BLaER1 (cell line): ENCODE results near the gene PRSS12.
"Not testable (repeated sequence)": the region's sequence is repeated elsewhere in the genome, so short reads cannot be mapped to it uniquely, and the experiment has no call there.

ENCODE experiments used
- H3K27ac ChIP-seq: shearing (Covaris generic); formaldehyde crosslinking; 2 replicates; pipeline ENCODE4 v1.8.1; 2022
- H3K27me3 ChIP-seq: shearing (Covaris generic); formaldehyde crosslinking; 2 replicates; pipeline ENCODE4 v1.8.1; 2022
- H3K36me3 ChIP-seq: shearing (Covaris generic); formaldehyde crosslinking; 2 replicates; pipeline ENCODE4 v1.8.1; 2022
- H3K4me1 ChIP-seq: shearing (Covaris generic); formaldehyde crosslinking; 2 replicates; pipeline ENCODE4 v1.8.1; 2022
- H3K4me2 ChIP-seq: shearing (Covaris generic); formaldehyde crosslinking; 2 replicates; pipeline ENCODE4 v1.8.1; 2022
- H3K4me3 ChIP-seq: shearing (Covaris generic); formaldehyde crosslinking; 2 replicates; pipeline ENCODE4 v1.8.1; 2022
- H3K9ac ChIP-seq: shearing (Covaris generic); formaldehyde crosslinking; 2 replicates; pipeline ENCODE4 v1.8.1; 2022
- H3K9me3 ChIP-seq: shearing (Covaris generic); formaldehyde crosslinking; 2 replicates; pipeline ENCODE4 v1.8.1; 2022
- H4K20me1 ChIP-seq: shearing (Covaris generic); formaldehyde crosslinking; 2 replicates; pipeline ENCODE4 v1.8.1; 2022
- Cebpa-rat ChIP-seq: shearing (Covaris generic); IDR thresholded peaks from 2 replicates; pipeline ENCODE4 v1.8.1; 2022

Gene PRSS12, protein sequence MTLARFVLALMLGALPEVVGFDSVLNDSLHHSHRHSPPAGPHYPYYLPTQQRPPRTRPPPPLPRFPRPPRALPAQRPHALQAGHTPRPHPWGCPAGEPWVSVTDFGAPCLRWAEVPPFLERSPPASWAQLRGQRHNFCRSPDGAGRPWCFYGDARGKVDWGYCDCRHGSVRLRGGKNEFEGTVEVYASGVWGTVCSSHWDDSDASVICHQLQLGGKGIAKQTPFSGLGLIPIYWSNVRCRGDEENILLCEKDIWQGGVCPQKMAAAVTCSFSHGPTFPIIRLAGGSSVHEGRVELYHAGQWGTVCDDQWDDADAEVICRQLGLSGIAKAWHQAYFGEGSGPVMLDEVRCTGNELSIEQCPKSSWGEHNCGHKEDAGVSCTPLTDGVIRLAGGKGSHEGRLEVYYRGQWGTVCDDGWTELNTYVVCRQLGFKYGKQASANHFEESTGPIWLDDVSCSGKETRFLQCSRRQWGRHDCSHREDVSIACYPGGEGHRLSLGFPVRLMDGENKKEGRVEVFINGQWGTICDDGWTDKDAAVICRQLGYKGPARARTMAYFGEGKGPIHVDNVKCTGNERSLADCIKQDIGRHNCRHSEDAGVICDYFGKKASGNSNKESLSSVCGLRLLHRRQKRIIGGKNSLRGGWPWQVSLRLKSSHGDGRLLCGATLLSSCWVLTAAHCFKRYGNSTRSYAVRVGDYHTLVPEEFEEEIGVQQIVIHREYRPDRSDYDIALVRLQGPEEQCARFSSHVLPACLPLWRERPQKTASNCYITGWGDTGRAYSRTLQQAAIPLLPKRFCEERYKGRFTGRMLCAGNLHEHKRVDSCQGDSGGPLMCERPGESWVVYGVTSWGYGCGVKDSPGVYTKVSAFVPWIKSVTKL

DNA sequence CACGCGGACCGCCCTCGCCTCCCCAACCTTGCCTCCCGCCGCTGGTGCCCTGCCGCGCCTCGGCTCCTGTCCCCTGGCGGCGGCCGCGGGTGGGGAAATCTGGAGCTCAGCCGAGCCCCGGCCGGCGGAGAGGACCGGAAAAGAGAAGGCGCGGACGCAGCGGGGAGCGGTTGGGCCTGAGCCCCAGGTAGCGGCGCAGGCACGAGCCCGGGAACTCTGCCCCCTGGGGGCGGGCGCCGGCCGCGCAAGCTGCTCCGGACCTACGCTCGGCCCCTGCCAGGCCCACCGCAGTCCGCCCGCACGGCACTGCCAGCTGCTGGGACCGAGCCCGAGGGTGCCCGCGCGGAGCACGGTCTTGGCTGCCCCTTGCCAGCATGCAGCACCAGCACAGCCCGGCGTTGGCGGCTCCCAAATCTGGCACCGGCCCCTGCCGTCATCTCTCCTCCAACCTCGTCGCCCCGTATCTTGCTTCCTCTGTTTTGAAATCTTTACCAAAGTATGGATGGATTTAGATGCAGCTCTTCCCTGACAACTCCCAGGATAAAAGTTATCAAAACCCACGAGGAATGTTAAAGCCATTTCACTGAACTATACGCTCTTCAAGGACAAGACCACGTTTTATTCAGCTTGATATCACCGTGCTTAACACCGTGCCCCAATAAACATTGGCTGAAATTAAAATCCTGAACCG, at the start of gene PRSS12:
PRSS12 (minus strand) TSS at position 161 of the 691 bp plus-strand sequence. CDS start 283 bp downstream, outside the sequence.
- H3K9me3 ChIP-seq: peaks cover 18% of the 10 kb centered on the region
- H3K27ac ChIP-seq: no peak within 1 kb of the TSS
- no peaks in the 10 kb centered on the region for H3K36me3 ChIP-seq
- no peak within 1 kb of the TSS for H3K4me2 ChIP-seq
- no peak for TF ChIP-seq Cebpa-rat
- no peak within 1 kb of the TSS for H3K9ac ChIP-seq
- H4K20me1 ChIP-seq: no peaks in the 10 kb centered on the region
- H3K4me3 ChIP-seq: no peak within 1 kb of the TSS
- no peaks in the 10 kb centered on the region for H3K4me1 ChIP-seq
- H3K27me3 ChIP-seq: no peaks in the 10 kb centered on the region

DNA sequence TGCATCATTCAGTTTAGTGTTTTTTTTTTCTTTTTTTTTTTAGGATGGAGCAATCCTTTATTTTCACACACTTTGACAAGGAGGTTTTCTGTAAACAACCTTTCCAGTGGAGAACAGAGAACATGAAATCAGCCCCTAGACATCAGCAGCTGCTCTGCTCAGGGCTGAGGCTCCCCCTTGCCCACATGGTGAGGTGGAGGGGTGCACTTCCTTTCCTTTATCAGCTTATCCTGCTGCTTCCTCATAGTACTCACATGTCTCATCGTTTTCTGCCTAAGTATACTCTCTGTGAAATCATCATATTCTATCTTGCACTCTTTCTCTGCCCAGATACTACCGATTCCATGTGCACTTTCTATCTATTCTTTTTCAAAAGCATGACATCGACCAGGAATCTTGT, 47.6 kb upstream of the PRSS12 start:
- H3K27ac ChIP-seq: no peak overlapping the region

DNA sequence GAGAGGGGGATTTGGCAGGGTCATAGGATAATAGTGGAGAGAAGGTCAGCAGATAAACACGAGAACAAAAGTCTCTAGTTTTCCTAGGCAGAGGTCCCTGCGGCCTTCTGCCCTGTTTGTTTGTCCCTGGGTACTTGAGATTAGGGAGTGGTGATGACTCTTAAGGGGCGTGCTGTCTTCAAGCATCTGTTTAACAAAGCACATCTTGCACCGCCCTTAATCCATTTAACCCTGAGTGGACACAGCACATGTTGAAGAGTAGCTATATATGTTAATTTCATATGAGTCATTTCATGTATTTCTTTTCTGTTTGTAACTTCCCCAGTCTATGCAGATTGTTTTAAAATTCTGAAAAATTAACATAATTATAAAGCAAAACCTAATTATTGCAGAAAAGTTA, 47.1 kb upstream of the PRSS12 start:
- H3K4me2 ChIP-seq, H3K27ac ChIP-seq, H3K36me3 ChIP-seq, H3K9ac ChIP-seq, H4K20me1 ChIP-seq, H3K4me1 ChIP-seq, H3K4me3 ChIP-seq, H3K27me3 ChIP-seq, H3K9me3 ChIP-seq: not testable (repeated sequence)

More for the DNA sequence above, 47.6 kb upstream of the PRSS12 start:
- Histone ChIP-seq H3K36me3 (no peaks in the 10 kb centered on the region), H3K4me1 (peaks cover 9% of the 10 kb centered on the region), H4K20me1 (no peaks in the 10 kb centered on the region), H3K27me3 (no peaks in the 10 kb centered on the region), H3K4me3 (no peak overlapping the region), H3K9me3 (peaks cover 8% of the 10 kb centered on the region; the same call in 1 of the 2 replicates), H3K9ac (no peak overlapping the region), H3K4me2 (no peak overlapping the region)
- no peak for TF ChIP-seq Cebpa-rat

DNA sequence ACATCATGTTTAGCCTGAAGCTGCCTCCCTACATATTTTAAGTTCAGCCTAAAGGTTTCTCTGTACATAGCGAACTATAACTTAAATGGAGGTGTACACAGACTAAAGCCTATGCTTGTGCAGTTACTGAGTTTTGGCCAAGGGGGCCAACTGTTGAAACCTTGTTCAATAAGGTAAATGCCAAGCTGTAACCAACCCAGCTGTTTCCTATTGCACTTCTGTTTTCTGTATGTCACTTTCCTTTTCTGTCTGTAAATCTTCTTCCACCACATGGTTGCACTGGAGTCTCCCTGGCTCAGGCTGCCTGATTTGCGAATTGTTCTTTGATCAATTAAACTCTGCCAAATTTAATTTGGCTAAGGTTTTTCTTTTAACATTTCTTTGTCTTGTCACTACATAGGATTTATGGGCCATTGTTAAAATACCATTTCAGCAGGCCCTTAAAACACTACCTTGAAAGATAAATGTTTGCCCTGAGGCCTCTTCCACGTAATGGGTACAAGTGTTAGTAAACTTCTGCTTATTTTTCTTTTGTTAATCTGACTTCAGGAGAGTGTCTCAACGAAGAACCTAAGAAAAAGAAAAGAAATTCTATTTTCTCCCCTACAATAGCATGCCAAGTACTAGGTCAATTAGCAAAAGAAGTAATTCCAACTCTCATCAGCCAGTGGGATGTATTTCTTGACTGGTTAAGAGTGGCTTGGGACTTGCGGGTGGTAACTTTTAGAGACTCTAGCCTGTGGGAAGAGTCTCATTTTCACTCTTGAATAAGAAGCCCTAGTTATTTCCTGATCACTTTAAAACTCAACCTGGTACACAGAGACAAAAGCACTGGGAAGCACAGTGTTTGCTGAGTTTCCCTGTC, 45.7 kb upstream of the PRSS12 start:
- Histone ChIP-seq H4K20me1 (no peaks in the 10 kb centered on the region), H3K36me3 (no peaks in the 10 kb centered on the region), H3K4me2 (no peak overlapping the region), H3K9ac (no peak overlapping the region), H3K27me3 (no peaks in the 10 kb centered on the region), H3K4me1 (peaks cover 9% of the 10 kb centered on the region), H3K27ac (no peak overlapping the region), H3K9me3 (no peaks in the 10 kb centered on the region), H3K4me3 (no peak overlapping the region)
- no peak for TF ChIP-seq Cebpa-rat

DNA sequence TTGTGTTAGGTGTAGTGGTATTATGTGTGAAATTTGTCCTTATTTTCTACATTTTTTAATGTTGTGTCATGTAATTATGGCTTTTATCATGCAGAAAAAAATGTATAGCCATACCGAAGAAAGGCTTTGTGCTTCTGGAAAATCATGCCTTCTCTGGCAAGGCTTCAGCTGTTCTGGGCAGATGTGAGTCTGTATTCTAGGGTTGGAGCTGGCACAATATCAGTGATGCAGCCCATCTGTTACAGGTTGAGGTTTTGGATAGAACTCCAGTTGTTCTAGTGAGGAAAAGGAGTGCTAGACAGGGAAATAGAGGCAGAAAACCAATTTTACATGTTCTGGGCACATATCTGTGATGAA, 44.8 kb upstream of the PRSS12 start:
- Histone ChIP-seq H3K27me3 (no peaks in the 10 kb centered on the region), H3K36me3 (no peaks in the 10 kb centered on the region), H3K27ac (no peak overlapping the region), H3K4me2 (no peak overlapping the region), H3K4me1 (peaks cover 9% of the 10 kb centered on the region), H3K4me3 (no peak overlapping the region), H3K9ac (no peak overlapping the region), H4K20me1 (no peaks in the 10 kb centered on the region), H3K9me3 (peaks cover 6% of the 10 kb centered on the region)
- no peak for TF ChIP-seq Cebpa-rat

DNA sequence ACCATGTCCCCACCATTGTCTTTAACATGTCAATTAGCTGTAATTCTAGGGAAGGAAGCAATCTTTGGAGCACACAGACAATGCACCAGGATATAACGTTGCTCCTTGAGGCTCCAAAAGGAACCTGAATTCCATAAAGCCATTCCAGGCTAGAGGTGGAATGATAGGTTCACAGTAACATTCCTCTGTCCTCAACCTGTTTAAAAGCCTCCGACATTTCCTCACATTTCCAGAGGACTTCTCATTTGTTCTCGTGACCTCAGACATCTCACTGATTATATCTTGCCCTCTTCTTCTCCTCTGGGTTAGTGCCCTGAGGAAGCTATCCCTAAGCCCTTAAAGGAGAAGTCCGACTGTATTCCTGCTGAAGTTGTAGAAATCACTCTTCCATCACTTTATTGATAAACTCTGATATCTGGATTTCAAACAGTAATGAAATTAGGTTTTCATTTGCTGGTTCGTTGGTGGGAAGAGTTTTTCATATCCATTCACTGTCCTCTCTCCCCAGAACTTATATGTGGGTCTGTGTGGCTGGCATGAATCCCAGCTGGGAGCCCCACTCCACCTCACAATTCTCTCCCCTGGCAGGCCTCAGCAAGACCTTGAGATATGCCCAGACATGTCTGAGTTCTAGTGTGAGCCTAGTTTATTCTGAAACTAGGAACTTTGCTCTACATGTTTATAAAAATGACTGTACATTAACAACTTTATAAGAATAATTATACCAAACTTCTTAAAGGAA, 44.2 kb upstream of the PRSS12 start:
- no peak overlapping the region for H3K4me2 ChIP-seq
- H3K4me1 ChIP-seq: peaks cover 9% of the 10 kb centered on the region
- H3K9me3 ChIP-seq: peaks cover 7% of the 10 kb centered on the region
- no peaks in the 10 kb centered on the region for H4K20me1 ChIP-seq
- H3K27me3 ChIP-seq: no peaks in the 10 kb centered on the region
- H3K27ac ChIP-seq: no peak overlapping the region
- no peak overlapping the region for H3K9ac ChIP-seq
- no peak for TF ChIP-seq Cebpa-rat
- no peak overlapping the region for H3K4me3 ChIP-seq
- H3K36me3 ChIP-seq: no peaks in the 10 kb centered on the region

DNA sequence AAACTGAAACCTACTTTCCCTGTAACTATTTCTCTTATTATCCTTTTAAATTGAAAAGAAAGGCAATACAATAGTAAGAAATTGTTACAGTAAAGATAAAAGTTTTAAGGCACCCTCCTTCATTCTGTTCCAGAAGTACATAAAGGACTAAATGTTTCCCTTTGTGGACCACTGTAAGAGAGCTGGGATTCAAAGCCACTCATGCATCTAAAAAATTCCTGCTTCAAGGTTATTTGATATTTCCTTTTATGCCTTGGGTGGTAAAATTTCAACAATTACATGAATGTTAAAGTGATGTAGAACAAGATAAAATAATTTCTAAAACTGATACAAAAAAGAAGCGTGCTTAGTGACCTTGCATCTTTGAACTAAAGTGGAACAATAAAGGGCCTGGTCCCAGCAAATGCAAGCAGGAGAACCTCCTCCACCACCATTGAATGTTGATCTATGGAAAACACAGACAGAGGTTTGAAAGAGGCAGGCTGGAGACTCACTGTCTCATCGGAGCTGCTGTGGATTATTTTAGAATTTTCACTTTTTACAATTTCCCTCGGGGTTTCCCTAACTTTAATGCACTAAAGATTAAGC, 42.3 kb upstream of the PRSS12 start:
- Histone ChIP-seq H3K9me3 (peaks cover 7% of the 10 kb centered on the region), H3K27me3 (no peaks in the 10 kb centered on the region), H3K27ac (no peak overlapping the region), H3K9ac (no peak overlapping the region), H3K36me3 (no peaks in the 10 kb centered on the region), H4K20me1 (no peaks in the 10 kb centered on the region), H3K4me1 (peaks cover 9% of the 10 kb centered on the region), H3K4me2 (no peak overlapping the region), H3K4me3 (no peak overlapping the region)
- no peak for TF ChIP-seq Cebpa-rat

DNA sequence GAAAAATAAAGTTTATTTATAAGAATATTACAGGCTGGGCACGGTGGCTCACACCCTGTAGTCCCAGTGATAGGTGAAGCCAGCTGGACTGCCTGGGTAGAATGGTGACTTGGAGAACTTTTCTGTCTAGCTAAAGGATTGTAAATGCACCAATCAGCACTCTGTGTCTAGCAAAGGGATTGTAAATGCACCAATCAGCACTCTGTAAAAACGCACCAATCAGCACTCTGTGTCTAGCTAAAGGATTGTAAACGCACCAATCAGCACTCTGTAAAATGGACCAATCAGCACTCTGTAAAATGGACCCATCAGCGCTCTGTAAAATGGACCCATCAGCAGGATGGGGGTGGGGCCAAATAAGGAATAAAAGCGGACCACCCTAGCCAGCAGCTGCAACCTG, 39.7 kb upstream of the PRSS12 start:
- H3K27me3 ChIP-seq, H3K27ac ChIP-seq, H3K36me3 ChIP-seq, H3K9me3 ChIP-seq, H3K4me3 ChIP-seq, H3K4me1 ChIP-seq, H3K4me2 ChIP-seq, H3K9ac ChIP-seq, H4K20me1 ChIP-seq: not testable (repeated sequence)
